Prostate gland (tissue), 2 donors: ENCODE measurements around the gene DDOST. TPM values are rescaled to one million over a fixed set of nuclear protein-coding genes. Genes with fewer than 3 reads are reported as not detected.

Experiments
- DNase-seq: peaks from one replicate; pipeline ENCODE4 v3.0.0-alpha.2; 2019; ENCODE audit warnings: low spot score
- H3K27ac ChIP-seq, 2 donors: fragments of 200-600 bp; sonication (generic); 2 replicates each; pipeline ENCODE4 v1.5.1; 2017 to 2019
- H3K27me3 ChIP-seq: fragments of 200-600 bp; sonication (generic); replicated peaks from 2 replicates; pipeline ENCODE4 v1.5.1; 2019; ENCODE audit not compliant: insufficient read depth
- H3K36me3 ChIP-seq, 2 donors: fragments of 200-600 bp; sonication (generic); 1 replicate in 1 of 2; 2 replicates in 1 of 2; pipeline versions ENCODE4 v1.5.1 to v1.8.1; 2017 to 2019
- H3K4me1 ChIP-seq: fragments of 200-600 bp; sonication (generic); replicated peaks from 2 replicates; pipeline ENCODE4 v1.5.1; 2019
- H3K4me3 ChIP-seq, 2 donors: fragments of 200-600 bp; sonication (generic); 2 replicates each; pipeline ENCODE4 v1.5.1; 2017 to 2019
- H3K9me3 ChIP-seq: fragments of 200-600 bp; sonication (generic); 2 replicates; pipeline ENCODE4 v1.5.1; 2017
- POLR2A ChIP-seq: fragments of 450-650 bp; IDR thresholded peaks from one replicate; pipeline ENCODE4 v1.6.1; 2016; ENCODE audit warnings: antibody characterized with exemption, mild to moderate bottlenecking
- POLR2AphosphoS5 ChIP-seq: sonication (generic); formaldehyde crosslinking; IDR thresholded peaks from one replicate; pipeline ENCODE4 v1.6.1; 2017; ENCODE audit warnings: antibody characterized with exemption
- WGBS: methylation state at CpG from one replicate; pipeline ENCODE4 v1.1.5; 2018; 5-methylcytosine and 5-hydroxymethylcytosine counted together
- intact Hi-C: fragments of 100-400 bp; cut with DNase I; formaldehyde crosslinking; loops from one replicate; pipeline ENCODE4 v1.14.2; 2022
- total RNA-seq, 2 donors: library from RNA; depleted of rRNA; stranded (reverse); fragments of >200 nt; gene quantifications; one replicate each; pipeline ENCODE4 v1.1.0, GENCODE V29; 2016
- TF ChIP-seq, protein P1 (sequence below), 4 experiments: fragments of 200-600 bp in 2 of 4; fragments of 450-650 bp in 2 of 4; sonication (generic) in 2 of 4; IDR thresholded peaks; 1 replicate in 3 of 4; 2 replicates in 1 of 4; pipeline ENCODE4 v1.5.1; 2016 to 2019; ENCODE audit warnings: antibody characterized with exemption in 4 of 4, mild to moderate bottlenecking in 2 of 4, moderate library complexity in 2 of 4

DDOST gene
- total RNA-seq, 2 donors from 2014 or later: 223 to 264 TPM

DNA sequence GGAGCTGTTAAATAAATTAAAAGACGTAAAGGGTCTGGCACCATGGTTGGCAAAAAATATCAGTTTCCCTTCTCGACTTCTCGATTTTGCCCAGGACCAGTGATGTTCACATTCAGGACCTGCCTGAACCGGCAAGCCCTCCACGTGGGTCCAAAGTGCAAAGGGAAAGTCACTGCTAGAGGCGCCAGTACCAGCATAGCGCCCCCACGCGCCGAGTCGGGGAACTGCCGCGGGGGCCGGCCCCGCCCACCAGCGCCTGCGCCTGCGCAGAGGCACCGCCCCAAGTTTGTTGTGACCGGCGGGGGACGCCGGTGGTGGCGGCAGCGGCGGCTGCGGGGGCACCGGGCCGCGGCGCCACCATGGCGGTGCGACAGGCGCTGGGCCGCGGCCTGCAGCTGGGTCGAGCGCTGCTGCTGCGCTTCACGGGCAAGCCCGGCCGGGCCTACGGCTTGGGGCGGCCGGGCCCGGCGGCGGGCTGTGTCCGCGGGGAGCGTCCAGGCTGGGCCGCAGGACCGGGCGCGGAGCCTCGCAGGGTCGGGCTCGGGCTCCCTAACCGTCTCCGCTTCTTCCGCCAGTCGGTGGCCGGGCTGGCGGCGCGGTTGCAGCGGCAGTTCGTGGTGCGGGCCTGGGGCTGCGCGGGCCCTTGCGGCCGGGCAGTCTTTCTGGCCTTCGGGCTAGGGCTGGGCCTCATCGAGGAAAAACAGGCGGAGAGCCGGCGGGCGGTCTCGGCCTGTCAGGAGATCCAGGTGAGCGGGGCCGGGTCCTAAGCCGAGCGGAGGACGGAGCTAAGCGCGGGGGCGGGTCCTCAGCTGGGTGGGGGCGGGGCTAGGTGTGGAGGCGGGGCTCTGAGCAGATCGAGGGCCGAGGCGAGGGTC is 27.7 kb downstream of the DDOST start, which contains the start of gene PINK1:
Gene PINK1 (plus strand): TSS at position 269 of the 875 bp plus-strand sequence. CDS start 91 bp downstream, at position 360.
- DNase-seq: peak; percentile 73
- H3K36me3 ChIP-seq: peaks cover 0 to 4% of the 10 kb centered on the region in 2 donors
- peaks cover 2% of the 10 kb centered on the region for H3K4me1 ChIP-seq
- peak within 1 kb of the TSS; percentile 96 to 97 for H3K27ac ChIP-seq
- no peaks in the 10 kb centered on the region for H3K27me3 ChIP-seq
- intact Hi-C loops: loop anchor here (2.0 kb wide), 1 partner anchor 111 kb away; no protein-coding TSS in a partner anchor
- under 1% methylated on average over 52 of the region's 93 CpGs for WGBS
- H3K9me3 ChIP-seq: no peaks in the 10 kb centered on the region
- TF ChIP-seq POLR2AphosphoS5 (peak; percentile 76), POLR2A (peak; percentile 65)
- TF ChIP-seq, protein P1, sequence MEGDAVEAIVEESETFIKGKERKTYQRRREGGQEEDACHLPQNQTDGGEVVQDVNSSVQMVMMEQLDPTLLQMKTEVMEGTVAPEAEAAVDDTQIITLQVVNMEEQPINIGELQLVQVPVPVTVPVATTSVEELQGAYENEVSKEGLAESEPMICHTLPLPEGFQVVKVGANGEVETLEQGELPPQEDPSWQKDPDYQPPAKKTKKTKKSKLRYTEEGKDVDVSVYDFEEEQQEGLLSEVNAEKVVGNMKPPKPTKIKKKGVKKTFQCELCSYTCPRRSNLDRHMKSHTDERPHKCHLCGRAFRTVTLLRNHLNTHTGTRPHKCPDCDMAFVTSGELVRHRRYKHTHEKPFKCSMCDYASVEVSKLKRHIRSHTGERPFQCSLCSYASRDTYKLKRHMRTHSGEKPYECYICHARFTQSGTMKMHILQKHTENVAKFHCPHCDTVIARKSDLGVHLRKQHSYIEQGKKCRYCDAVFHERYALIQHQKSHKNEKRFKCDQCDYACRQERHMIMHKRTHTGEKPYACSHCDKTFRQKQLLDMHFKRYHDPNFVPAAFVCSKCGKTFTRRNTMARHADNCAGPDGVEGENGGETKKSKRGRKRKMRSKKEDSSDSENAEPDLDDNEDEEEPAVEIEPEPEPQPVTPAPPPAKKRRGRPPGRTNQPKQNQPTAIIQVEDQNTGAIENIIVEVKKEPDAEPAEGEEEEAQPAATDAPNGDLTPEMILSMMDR (IDR thresholded peaks at IDR 0.05): peak; percentile 95 to 99 (median 98)
- peak within 1 kb of the TSS; percentile 96 to 97 for H3K4me3 ChIP-seq

DNA sequence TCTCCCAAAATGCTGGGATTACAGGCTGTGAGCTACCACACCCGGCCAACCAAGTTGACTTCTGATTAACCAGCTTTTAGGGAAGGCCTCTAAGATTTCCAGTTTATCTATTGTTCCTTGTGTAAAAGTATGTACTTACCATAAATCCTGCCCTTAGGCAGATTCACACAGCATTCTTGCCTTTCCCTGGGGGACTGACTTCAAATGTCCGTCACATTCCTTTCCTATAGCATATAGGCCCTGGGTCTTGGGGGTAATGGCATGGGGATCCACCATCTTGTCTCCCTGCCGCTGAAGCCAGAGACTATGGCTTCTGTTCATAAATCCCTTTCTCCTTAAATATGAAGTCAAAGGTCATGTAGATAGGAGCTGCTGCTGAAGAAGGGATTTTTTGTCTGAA is 28.8 kb downstream of the DDOST start:
- Histone ChIP-seq H3K9me3 (no peaks in the 10 kb centered on the region), H3K36me3 (no peaks in the 10 kb centered on the region), H3K27ac (no peak overlapping the region), H3K4me3 (no peak overlapping the region), H3K27me3 (no peaks in the 10 kb centered on the region), H3K4me1 (peaks cover 2% of the 10 kb centered on the region)
- DNase-seq: no peak
- intact Hi-C loops: no loop called here
- 81% methylated on average over 3 of the region's 3 CpGs for WGBS
- TF ChIP-seq, protein P1 (IDR thresholded peaks at IDR 0.05): no peak
- TF ChIP-seq POLR2AphosphoS5: no peak
- TF ChIP-seq POLR2A: no peak

DNA sequence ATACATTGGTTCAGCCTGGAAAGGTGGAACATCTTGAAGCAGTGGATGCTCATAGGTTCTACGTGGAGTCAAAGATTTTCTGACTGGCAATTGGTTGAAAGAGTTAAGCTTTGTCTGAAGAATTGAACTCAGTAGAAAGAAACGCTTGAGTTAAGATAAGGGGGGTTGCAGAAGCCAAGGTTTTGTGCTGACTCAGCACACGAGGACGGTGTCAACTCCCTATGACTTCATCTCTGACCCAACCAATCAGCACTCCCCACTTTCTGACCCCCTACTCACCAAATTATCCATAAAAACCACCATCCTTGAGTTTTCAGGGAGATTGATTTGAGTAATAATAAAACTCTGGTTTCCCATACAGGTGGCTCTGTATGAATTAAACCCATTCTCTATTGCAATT is 30.4 kb downstream of the DDOST start:
- WGBS: 49% methylated on average over 4 of the region's 4 CpGs
- H3K27me3 ChIP-seq: no peaks in the 10 kb centered on the region
- TF ChIP-seq, protein P1 (IDR thresholded peaks at IDR 0.05): no peak
- no peak for TF ChIP-seq POLR2AphosphoS5
- no peak for TF ChIP-seq POLR2A
- no peaks in the 10 kb centered on the region for H3K9me3 ChIP-seq
- H3K4me1 ChIP-seq: peaks cover 2% of the 10 kb centered on the region
- no peaks in the 10 kb centered on the region for H3K36me3 ChIP-seq
- H3K4me3 ChIP-seq: no peak overlapping the region
- no peak for DNase-seq
- intact Hi-C loops: no loop called here
- no peak overlapping the region for H3K27ac ChIP-seq

DNA sequence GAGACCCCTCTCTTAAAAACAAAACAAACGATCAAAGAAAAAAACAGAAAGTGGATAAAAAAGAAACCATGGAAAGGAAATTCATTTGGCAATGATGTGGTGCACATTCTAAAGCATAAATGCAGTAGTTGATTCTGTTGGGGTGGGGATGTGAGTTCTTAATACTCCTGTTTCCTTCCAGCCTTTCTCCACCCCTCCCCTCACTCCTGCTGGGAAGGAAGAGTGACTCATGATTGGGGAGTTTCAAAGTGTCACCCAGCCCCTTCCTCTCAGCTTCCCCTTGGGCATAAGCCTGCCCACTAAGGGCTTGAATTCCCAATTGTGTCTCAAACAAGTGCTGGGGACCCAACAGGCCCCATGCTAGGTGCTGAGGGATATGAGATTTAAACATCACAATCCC is 34.6 kb downstream of the DDOST start:
- Histone ChIP-seq H3K9me3 (no peaks in the 10 kb centered on the region), H3K27ac (no peak overlapping the region), H3K4me3 (no peak overlapping the region), H3K36me3 (no peaks in the 10 kb centered on the region), H3K27me3 (no peaks in the 10 kb centered on the region), H3K4me1 (no peaks in the 10 kb centered on the region)
- intact Hi-C loops: no loop called here
- WGBS: 61% methylated on average over 1 of the region's 1 CpG
- TF ChIP-seq, protein P1 (IDR thresholded peaks at IDR 0.05): no peak
- TF ChIP-seq POLR2A (no peak), POLR2AphosphoS5 (no peak)
- no peak for DNase-seq

DNA sequence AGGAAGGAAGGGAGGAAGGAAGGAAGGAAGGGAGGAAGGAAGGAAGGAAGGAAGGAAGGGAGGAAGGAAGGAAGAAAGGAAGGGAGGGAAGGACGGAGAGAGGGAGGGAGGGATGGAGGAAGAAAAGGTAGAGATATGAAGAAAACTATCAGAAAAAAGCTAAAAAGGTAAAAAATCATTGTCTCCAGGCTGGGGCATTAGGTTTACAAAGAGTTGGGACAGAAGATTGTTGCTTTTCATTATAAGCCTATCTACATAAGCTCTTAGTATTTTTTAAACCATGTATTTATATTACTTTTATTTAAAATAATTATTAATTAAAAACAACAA is 35.1 kb downstream of the DDOST start:
- 70% methylated on average over 1 of the region's 1 CpG for WGBS
- no peak for DNase-seq
- H3K4me3 ChIP-seq: no peak overlapping the region
- H3K27me3 ChIP-seq: no peaks in the 10 kb centered on the region
- no peak for TF ChIP-seq POLR2A
- no peak for TF ChIP-seq POLR2AphosphoS5
- TF ChIP-seq, protein P1 (IDR thresholded peaks at IDR 0.05): no peak
- no peak overlapping the region for H3K27ac ChIP-seq
- intact Hi-C loops: no loop called here
- H3K36me3 ChIP-seq: no peaks in the 10 kb centered on the region
- H3K9me3 ChIP-seq: no peaks in the 10 kb centered on the region
- no peaks in the 10 kb centered on the region for H3K4me1 ChIP-seq
